Hippocampal formation (tissue), 2 donors: ENCODE results near the gene MAGEA12.
"Not testable (repeated sequence)": the region's sequence is repeated elsewhere in the genome, so short reads cannot be mapped to it uniquely, and the experiment has no call there.

ENCODE experiments used
- DNase-seq, 2 donors: peaks; one replicate each; lab custom pipeline; 2025; lab: John Stamatoyannopoulos, UW

MAGEA12 gene

GRCh38 chrX:152761582-152761981, 28.0 kb downstream of the MAGEA12 start:
- DNase-seq, result not testable (repeated sequence)

GRCh38 chrX:152766562-152766961, 33.0 kb downstream of the MAGEA12 start:
- not testable (repeated sequence) for DNase-seq

- not testable (repeated sequence) for DNase-seq
Measured at GRCh38 chrX:152769549-152770289, 36.2 kb downstream of the MAGEA12 start, which contains the start of gene MAGEA6. TSS of gene MAGEA6 (minus strand) at chrX:152769689. CDS start at chrX:152767650, 2,039 bp downstream.

GRCh38 chrX:152787062-152787461, 53.5 kb downstream of the MAGEA12 start:
- DNase-seq, result not testable (repeated sequence)
